Measurements from ENCODE around the gene PLCG2.
A peak's percentile ranks its signal among the peaks of the same experiment; 100 is the strongest.
"Not testable (repeated sequence)": the region's sequence is repeated elsewhere in the genome, so short reads cannot be mapped to it uniquely, and the experiment has no call there.

Gene PLCG2

GRCh38 chr16:82008957-82009592, 230.0 kb downstream of the PLCG2 start:
- no peak for DNase-seq

GRCh38 chr16:82009789-82010188, 230.7 kb downstream of the PLCG2 start:
- not testable (repeated sequence) for DNase-seq

GRCh38 chr16:82010649-82011048, 231.6 kb downstream of the PLCG2 start:
- DNase-seq, result no peak

- peak; percentile 41 to 69 (median 52) for DNase-seq
Observed at GRCh38 chr16:82011199-82011641, 232.1 kb downstream of the PLCG2 start, which contains the start of gene SDR42E1. Gene SDR42E1, minus strand, starts transcription at chr16:82011470. Its CDS starts 10,612 bp downstream, at chr16:82000858.
